B cell (primary cell): ENCODE results near the gene DPYSL4.

Experiments
- CTCF ChIP-seq: fragments of 200-600 bp; IDR thresholded peaks from one replicate; pipeline ENCODE4 v1.8.0; 2022; ENCODE audit warnings: antibody characterized with exemption, mild to moderate bottlenecking
- EZH2 ChIP-seq: IDR thresholded peaks from 2 replicates; pipeline ENCODE4 v1.6.1; 2012; ENCODE audit warnings: borderline replicate concordance, low read depth, mild to moderate bottlenecking, moderate library complexity, low read length; ENCODE audit not compliant: insufficient read depth, poor library complexity, severe bottlenecking

- TF ChIP-seq CTCF (no peak), EZH2 (no peak)
Observed at GRCh38 chr10:132239126-132240031, 52.6 kb downstream of the DPYSL4 start.
